C4-2B (cell line): ENCODE results near the gene ST3GAL5.

Experiments used
- CTCF ChIP-seq: fragments of 450-650 bp; conservative IDR thresholded peaks from 2 replicates; pipeline ENCODE4 v1.5.1; 2017; ENCODE audit warnings: mild to moderate bottlenecking
- ZFX ChIP-seq: fragments of 450-650 bp; IDR thresholded peaks from 2 replicates; pipeline ENCODE4 v1.6.1; 2017

- TF ChIP-seq CTCF (no peak), ZFX (no peak)
Observed at GRCh38 chr2:85938456-85938855, 49.7 kb upstream of the ST3GAL5 start.
